Mammary epithelial cell (primary cell): ENCODE data around the gene WDFY3.
A peak's percentile ranks its signal among the peaks of the same experiment; 100 is the strongest.

Experiments used
- EZH2 ChIP-seq: IDR thresholded peaks from 2 replicates; pipeline ENCODE4 v1.6.1; 2012; ENCODE audit warnings: low read length, inconsistent platforms, borderline replicate concordance
- TF ChIP-seq, protein P1 (sequence below), 2 donors: IDR thresholded peaks in 1 of 2; conservative IDR thresholded peaks in 1 of 2; 2 replicates each; pipeline ENCODE4 v1.5.1; 2011 to 2012; ENCODE audit warnings: inconsistent platforms in 2 of 2, low read length in 2 of 2, mild to moderate bottlenecking in 2 of 2, control low read depth in 1 of 2, low read depth in 1 of 2; ENCODE audit not compliant: insufficient read depth in 1 of 2; ENCODE audit errors: extremely low read depth in 1 of 2

DNA sequence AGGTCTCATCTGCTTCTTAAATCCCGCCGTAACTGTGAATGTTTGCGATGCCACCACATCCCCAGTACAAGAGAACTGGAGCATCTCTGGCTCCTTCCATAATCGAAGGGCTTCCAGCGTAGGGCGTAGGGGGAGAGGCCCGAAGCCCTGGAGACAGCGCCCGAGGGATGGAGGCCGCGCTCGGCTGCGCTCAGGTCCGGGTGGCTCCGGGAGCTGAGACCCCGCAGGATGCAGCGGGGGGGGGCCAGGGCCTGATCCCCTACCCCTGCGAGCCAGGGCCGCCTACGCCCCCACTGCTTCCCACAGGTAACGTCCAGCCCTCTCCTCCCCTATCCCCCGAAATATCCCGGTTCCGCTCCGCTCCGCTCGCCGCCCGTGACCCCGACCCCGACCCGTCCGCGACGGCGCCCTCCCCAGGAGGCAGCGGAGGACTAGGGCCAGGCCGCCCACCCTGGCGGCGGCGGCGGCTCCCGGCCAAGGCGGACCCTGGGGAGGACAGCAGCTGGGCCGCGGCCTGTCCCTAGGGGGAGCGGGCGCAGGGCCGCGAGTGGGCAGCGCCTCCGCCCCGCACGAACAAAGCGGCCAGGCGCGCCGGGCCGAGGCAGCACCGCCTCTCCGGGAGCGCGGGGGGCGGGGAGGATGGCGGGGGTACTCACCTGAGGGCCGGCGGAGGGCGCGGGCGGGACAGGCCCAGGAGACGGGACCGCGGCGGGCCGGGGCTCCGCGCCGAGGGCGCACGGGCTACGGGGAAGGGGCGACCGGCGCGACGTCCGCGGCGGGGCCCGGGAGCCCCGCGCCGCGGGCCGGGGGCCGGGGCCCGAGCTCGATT, 723 bp downstream of the WDFY3 start:
- no peak for TF ChIP-seq EZH2
- TF ChIP-seq, protein P1, sequence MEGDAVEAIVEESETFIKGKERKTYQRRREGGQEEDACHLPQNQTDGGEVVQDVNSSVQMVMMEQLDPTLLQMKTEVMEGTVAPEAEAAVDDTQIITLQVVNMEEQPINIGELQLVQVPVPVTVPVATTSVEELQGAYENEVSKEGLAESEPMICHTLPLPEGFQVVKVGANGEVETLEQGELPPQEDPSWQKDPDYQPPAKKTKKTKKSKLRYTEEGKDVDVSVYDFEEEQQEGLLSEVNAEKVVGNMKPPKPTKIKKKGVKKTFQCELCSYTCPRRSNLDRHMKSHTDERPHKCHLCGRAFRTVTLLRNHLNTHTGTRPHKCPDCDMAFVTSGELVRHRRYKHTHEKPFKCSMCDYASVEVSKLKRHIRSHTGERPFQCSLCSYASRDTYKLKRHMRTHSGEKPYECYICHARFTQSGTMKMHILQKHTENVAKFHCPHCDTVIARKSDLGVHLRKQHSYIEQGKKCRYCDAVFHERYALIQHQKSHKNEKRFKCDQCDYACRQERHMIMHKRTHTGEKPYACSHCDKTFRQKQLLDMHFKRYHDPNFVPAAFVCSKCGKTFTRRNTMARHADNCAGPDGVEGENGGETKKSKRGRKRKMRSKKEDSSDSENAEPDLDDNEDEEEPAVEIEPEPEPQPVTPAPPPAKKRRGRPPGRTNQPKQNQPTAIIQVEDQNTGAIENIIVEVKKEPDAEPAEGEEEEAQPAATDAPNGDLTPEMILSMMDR (conservative IDR thresholded peaks at IDR 0.05 in 1 of 2, IDR thresholded peaks at IDR 0.05 in 1 of 2; ENCODE audit: extremely low read depth in 1 of 2, insufficient read depth in 1 of 2, low read depth in 1 of 2, low read length in 2 of 2): peak in 1 of 2 donors; percentile 18
